Keratinocyte (primary cell): ENCODE measurements around the gene SPECC1. TPM values are rescaled to one million over a fixed set of nuclear protein-coding genes. Genes with fewer than 3 reads are reported as not detected.

Experiments
- DNase-seq: peaks from one replicate; pipeline ENCODE4 v3.0.0-alpha.2; 2011; ENCODE audit warnings: low read depth, missing footprints, low spot score
- FAIRE-seq: peaks from 2 replicates; lab custom pipeline; 2011; peaks lifted over from hg19 to GRCh38; lab: Jason Lieb, UNC
- H2AFZ ChIP-seq: 2 replicates; pipeline ENCODE4 v1.6.0; 2012; ENCODE audit warnings: low read length, control low read depth, inconsistent platforms; ENCODE audit not compliant: control insufficient read depth
- H3K27ac ChIP-seq: 2 replicates; pipeline ENCODE4 v1.5.1; 2011; ENCODE audit warnings: low read length; ENCODE audit not compliant: control insufficient read depth, insufficient read depth
- H3K27me3 ChIP-seq: 3 replicates; pipeline ENCODE4 v1.6.0; 2011; ENCODE audit warnings: low read length; ENCODE audit not compliant: control insufficient read depth, insufficient read depth; ENCODE audit errors: extremely low read depth
- H3K36me3 ChIP-seq, 2 experiments: 2 replicates in 1 of 2; 3 replicates in 1 of 2; pipeline ENCODE4 v1.5.1; 2011; ENCODE audit warnings: low read length in 2 of 2, mild to moderate bottlenecking in 1 of 2; ENCODE audit not compliant: control insufficient read depth in 2 of 2, insufficient read depth in 2 of 2; ENCODE audit errors: extremely low read depth in 1 of 2
- H3K4me1 ChIP-seq: 3 replicates; pipeline ENCODE4 v1.5.1; 2011; ENCODE audit warnings: low read length; ENCODE audit not compliant: control insufficient read depth, insufficient read depth; ENCODE audit errors: extremely low read depth
- H3K4me2 ChIP-seq: 3 replicates; pipeline ENCODE4 v1.6.0; 2011; ENCODE audit warnings: low read depth, low read length; ENCODE audit not compliant: control insufficient read depth, insufficient read depth; ENCODE audit errors: extremely low read depth
- H3K4me3 ChIP-seq, 3 experiments: fragments of 200-600 bp in 1 of 3; sonication (generic) in 1 of 3; 2 replicates in 2 of 3; 3 replicates in 1 of 3; pipeline ENCODE4 v1.5.1; 2011 to 2016; ENCODE audit warnings: low read length in 3 of 3, mild to moderate bottlenecking in 3 of 3, control low read depth in 2 of 3, inconsistent platforms in 1 of 3, low read depth in 1 of 3, mixed read lengths in 1 of 3, mixed run types in 1 of 3, moderate library complexity in 1 of 3; ENCODE audit not compliant: control insufficient read depth in 2 of 3, insufficient read depth in 2 of 3; ENCODE audit errors: extremely low read depth in 1 of 3
- H3K79me2 ChIP-seq: 2 replicates; pipeline ENCODE4 v1.6.0; 2012; ENCODE audit warnings: low read length; ENCODE audit not compliant: control insufficient read depth, insufficient read depth
- H3K9ac ChIP-seq: 3 replicates; pipeline ENCODE4 v1.6.0; 2011; ENCODE audit warnings: low read length; ENCODE audit not compliant: control insufficient read depth, insufficient read depth; ENCODE audit errors: extremely low read depth
- H3K9me1 ChIP-seq: 3 replicates; pipeline ENCODE4 v1.6.0; 2011; ENCODE audit warnings: low read length; ENCODE audit not compliant: control insufficient read depth, insufficient read depth; ENCODE audit errors: extremely low read depth
- H3K9me3 ChIP-seq: 2 replicates; pipeline ENCODE4 v1.5.1; 2012; ENCODE audit warnings: low read depth, low read length; ENCODE audit not compliant: control insufficient read depth
- H4K20me1 ChIP-seq: 3 replicates; pipeline ENCODE4 v1.6.0; 2011; ENCODE audit warnings: low read length; ENCODE audit not compliant: control insufficient read depth, insufficient read depth; ENCODE audit errors: extremely low read depth
- EZH2 ChIP-seq: IDR thresholded peaks from one replicate; pipeline ENCODE4 v1.6.1; 2012; ENCODE audit warnings: inconsistent platforms, mild to moderate bottlenecking, low read length, moderate library complexity
- dilution Hi-C: fragments of 300-500 bp; cut with MboI; formaldehyde crosslinking; loops from one replicate; pipeline ENCODE4 v1.7.0; 2020; ENCODE audit warnings: low sequenced_read_pairs; ENCODE audit not compliant: extremely low pct_ligation_motif_present
- polyA plus RNA-seq, 5 experiments: library from polyadenylated mRNA; depleted of rRNA in 3 of 5; stranded (reverse) in 3 of 5; stranded (forward) in 1 of 5; unstranded in 1 of 5; fragments of >200 nt; gene quantifications; 1 replicate in 1 of 5; 2 replicates in 3 of 5; 3 replicates in 1 of 5; pipeline versions ENCODE4 v1.2.1 to v1.2.3, GENCODE V29; 2011 to 2012; ENCODE audit warnings: missing spikeins in 2 of 5, low read depth in 1 of 5, low replicate concordance in 1 of 5
- TF ChIP-seq, protein P1 (sequence below), 3 experiments: IDR thresholded peaks in 1 of 3; conservative IDR thresholded peaks in 1 of 3; optimal IDR thresholded peaks in 1 of 3; 2 replicates in 2 of 3; 3 replicates in 1 of 3; pipeline versions ENCODE3 to v1.5.1; 2011; ENCODE audit warnings: low read length in 3 of 3, mild to moderate bottlenecking in 3 of 3, moderate library complexity in 2 of 3, control low read depth in 1 of 3, inconsistent platforms in 1 of 3; ENCODE audit not compliant: insufficient read depth in 2 of 3; ENCODE audit errors: extremely low read depth in 1 of 3

SPECC1 gene
- polyA plus RNA-seq, 1 donor (not counting 4 experiments of a cell fraction or from before 2014, with no cell fraction given): 20.9 TPM

DNA sequence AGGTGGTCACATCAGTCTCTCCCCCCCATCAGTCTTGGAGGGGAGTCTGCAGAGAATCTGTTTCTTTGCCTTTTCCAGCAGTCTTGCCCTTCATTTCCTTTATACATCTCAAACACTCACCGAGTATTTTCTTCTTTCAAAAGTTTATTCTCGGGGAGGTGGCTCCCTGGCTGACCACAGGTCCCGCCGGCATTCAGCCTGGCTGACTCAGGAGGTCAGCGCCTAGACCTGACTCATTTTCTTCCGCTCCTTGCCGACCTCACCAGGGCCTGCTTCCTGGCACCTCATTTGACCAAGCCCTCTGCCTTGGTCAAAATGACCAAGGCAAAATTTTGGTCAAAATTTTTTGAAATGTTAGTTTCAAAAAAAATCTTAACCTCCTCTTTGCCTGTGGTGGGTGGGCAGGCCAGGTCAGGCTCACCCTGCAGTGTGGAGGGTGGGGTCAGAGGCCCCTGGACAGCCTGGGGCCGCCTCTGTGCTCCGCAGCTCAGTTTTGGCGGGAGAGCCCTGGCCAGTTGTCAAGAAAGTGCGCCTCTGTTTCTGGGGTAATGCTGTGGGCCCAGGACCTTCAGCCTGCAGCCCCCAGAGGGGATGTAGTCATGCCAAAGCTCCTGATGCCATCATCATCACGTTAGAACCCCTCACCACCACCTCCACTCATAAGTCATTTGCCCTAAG is 165.6 kb downstream of the SPECC1 start:
- Histone ChIP-seq H3K4me1 (peaks cover 7% of the 10 kb centered on the region), H3K27me3 (no peaks in the 10 kb centered on the region), H3K79me2 (peaks cover 47% of the 10 kb centered on the region), H3K9me3 (no peaks in the 10 kb centered on the region), H3K9ac (no peak overlapping the region), H3K9me1 (peaks cover 4% of the 10 kb centered on the region), H3K36me3 (no peaks in the 10 kb centered on the region), H3K4me2 (no peak overlapping the region), H4K20me1 (no peaks in the 10 kb centered on the region), H3K4me3 (no peak overlapping the region), H2AFZ (no peak overlapping the region), H3K27ac (no peak overlapping the region)
- dilution Hi-C loops: no loop called here
- no peak for FAIRE-seq
- no peak for DNase-seq
- TF ChIP-seq, protein P1, sequence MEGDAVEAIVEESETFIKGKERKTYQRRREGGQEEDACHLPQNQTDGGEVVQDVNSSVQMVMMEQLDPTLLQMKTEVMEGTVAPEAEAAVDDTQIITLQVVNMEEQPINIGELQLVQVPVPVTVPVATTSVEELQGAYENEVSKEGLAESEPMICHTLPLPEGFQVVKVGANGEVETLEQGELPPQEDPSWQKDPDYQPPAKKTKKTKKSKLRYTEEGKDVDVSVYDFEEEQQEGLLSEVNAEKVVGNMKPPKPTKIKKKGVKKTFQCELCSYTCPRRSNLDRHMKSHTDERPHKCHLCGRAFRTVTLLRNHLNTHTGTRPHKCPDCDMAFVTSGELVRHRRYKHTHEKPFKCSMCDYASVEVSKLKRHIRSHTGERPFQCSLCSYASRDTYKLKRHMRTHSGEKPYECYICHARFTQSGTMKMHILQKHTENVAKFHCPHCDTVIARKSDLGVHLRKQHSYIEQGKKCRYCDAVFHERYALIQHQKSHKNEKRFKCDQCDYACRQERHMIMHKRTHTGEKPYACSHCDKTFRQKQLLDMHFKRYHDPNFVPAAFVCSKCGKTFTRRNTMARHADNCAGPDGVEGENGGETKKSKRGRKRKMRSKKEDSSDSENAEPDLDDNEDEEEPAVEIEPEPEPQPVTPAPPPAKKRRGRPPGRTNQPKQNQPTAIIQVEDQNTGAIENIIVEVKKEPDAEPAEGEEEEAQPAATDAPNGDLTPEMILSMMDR (optimal IDR thresholded peaks at IDR 0.05 in 1 of 3, IDR thresholded peaks at IDR 0.05 in 1 of 3, conservative IDR thresholded peaks at IDR 0.05 in 1 of 3; ENCODE audit: extremely low read depth in 1 of 3, insufficient read depth in 2 of 3, low read length in 3 of 3): no peak
- no peak for TF ChIP-seq EZH2

DNA sequence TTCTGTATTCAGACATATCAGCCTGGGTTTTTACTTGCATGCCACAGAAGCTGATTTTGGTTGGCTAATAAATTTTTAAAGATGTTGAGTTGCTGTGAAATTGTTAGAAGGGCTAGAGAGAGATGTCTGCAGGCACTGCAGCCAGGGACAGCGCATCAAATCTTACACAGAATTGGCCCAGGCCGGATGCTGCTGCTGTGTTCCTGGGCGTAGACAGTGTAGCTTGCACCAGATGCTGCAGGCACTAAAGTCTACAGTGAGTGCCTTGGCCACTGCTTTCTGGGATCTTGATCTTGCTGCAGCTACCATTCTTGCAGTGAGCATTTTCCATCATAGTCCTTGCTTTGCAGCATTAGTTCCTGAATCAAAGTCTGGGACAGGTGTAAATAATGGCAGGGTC is 169.9 kb downstream of the SPECC1 start:
- DNase-seq (no peak), FAIRE-seq (no peak)
- dilution Hi-C loops: no loop called here
- H3K4me1 ChIP-seq: no peaks in the 10 kb centered on the region
- no peak overlapping the region for H3K9ac ChIP-seq
- H3K4me2 ChIP-seq: no peak overlapping the region
- no peak for TF ChIP-seq EZH2
- TF ChIP-seq, protein P1 (optimal IDR thresholded peaks at IDR 0.05 in 1 of 3, IDR thresholded peaks at IDR 0.05 in 1 of 3, conservative IDR thresholded peaks at IDR 0.05 in 1 of 3; ENCODE audit: extremely low read depth in 1 of 3, insufficient read depth in 2 of 3, low read length in 3 of 3): no peak
- peaks cover 31% of the 10 kb centered on the region for H3K79me2 ChIP-seq
- H3K27ac ChIP-seq: no peak overlapping the region
- no peaks in the 10 kb centered on the region for H3K36me3 ChIP-seq
- H4K20me1 ChIP-seq: no peaks in the 10 kb centered on the region
- H3K9me1 ChIP-seq: peaks cover 4% of the 10 kb centered on the region
- no peaks in the 10 kb centered on the region for H3K27me3 ChIP-seq
- no peak overlapping the region for H2AFZ ChIP-seq
- H3K4me3 ChIP-seq: no peak overlapping the region
- H3K9me3 ChIP-seq: no peaks in the 10 kb centered on the region
